ENCODE results near the gene GNAQ.

- no peak for TF ChIP-seq CTCF (IDR thresholded peaks at IDR 0.05 in 8 of 11, conservative IDR thresholded peaks at IDR 0.05 in 3 of 11)
- no peak for TF ChIP-seq POLR2A (IDR thresholded peaks at IDR 0.05)
- no peak for TF ChIP-seq POLR2AphosphoS5 (IDR thresholded peaks at IDR 0.05)
Measured at GRCh38 chr9:77789891-77790290, 241.7 kb downstream of the GNAQ start.
